ENCODE measurements around the gene TYK2. TPM values are rescaled to one million over a fixed set of nuclear protein-coding genes. Genes with fewer than 3 reads are reported as not detected.

The TYK2 gene
- total and polyA plus RNA-seq, 9 of the 15 experiments (the other 6 are each of a cell fraction or from before 2014, with no cell fraction given) = 15.0 to 182 (median 85.9) TPM

GRCh38 chr19:10408511-10409283 lies 28.3 kb upstream of the TYK2 start (continued):
- TF ChIP-seq PRDM10 (IDR thresholded peaks at IDR 0.05; ENCODE audit: partially characterized antibody) (no peak), ZFX (CRISPR knock-in tag; IDR thresholded peaks at IDR 0.05) (no peak)

GRCh38 chr19:10407096-10407495 lies 26.7 kb upstream of the TYK2 start:
- no peaks in the 10 kb centered on the region for H3K9me3 ChIP-seq (replicated peaks; ENCODE audit: control insufficient read depth, insufficient read depth, low read depth, low read length)
- ATAC-seq (no peak), DNase-seq (ENCODE audit: extremely low read depth in 1 of 4, low spot score in 3 of 4) (peak in 1 of 4 experiments; percentile 2), FAIRE-seq (no peak)
- H3K4me1 ChIP-seq (replicated peaks in 1 of 2; ENCODE audit: control insufficient read depth in 2 of 2, insufficient read depth in 2 of 2, low read length in 2 of 2) = peaks cover under 1 to 32% of the 10 kb centered on the region in 2 experiments; a peak in 4 of 5 replicates
- no peak overlapping the region for H3K27ac ChIP-seq (ENCODE audit: extremely low read depth, low read depth, low read length)
- no peaks in the 10 kb centered on the region for H3K36me3 ChIP-seq (ENCODE audit: control insufficient read depth, insufficient read depth, low read length)
- intact Hi-C loops (cut with micrococcal nuclease) = no loop called here
- ChIA-PET POLR2A (interaction anchor here (1.0 kb wide), 1 partner anchor 15 kb away, joined by 3 read pairs; no protein-coding TSS in a partner anchor), CTCF (ENCODE audit: low intra/inter-chr PET ratio) (no interaction called here)
- BruUV-seq (replicated peaks) = no TSS peak
- H2AFZ ChIP-seq (ENCODE audit: low read depth, low read length) = no peak overlapping the region
- H4K20me1 ChIP-seq (replicated peaks; ENCODE audit: control insufficient read depth, insufficient read depth, low read length) = no peaks in the 10 kb centered on the region
- no peaks in the 10 kb centered on the region for H3K27me3 ChIP-seq (ENCODE audit: control insufficient read depth in 2 of 2, insufficient read depth in 2 of 2, low read length in 2 of 2)
- in situ Hi-C loops (cut with MboI) = loop anchor here (5.0 kb wide), 1 partner anchor 165 kb away; no protein-coding TSS in a partner anchor
- no peak overlapping the region for H3K9ac ChIP-seq (ENCODE audit: insufficient read depth in 1 of 2, low read depth in 2 of 2, low read length in 2 of 2)
- peaks cover 17% of the 10 kb centered on the region for H3K79me2 ChIP-seq (ENCODE audit: control insufficient read depth, insufficient read depth, low read length)
- no peaks in the 10 kb centered on the region for H3K9me1 ChIP-seq (ENCODE audit: control insufficient read depth, insufficient read depth, low read length)
- no peak overlapping the region for H3K4me2 ChIP-seq (ENCODE audit: insufficient read depth, low read length)
- no peak overlapping the region for H3K4me3 ChIP-seq
- no peak for TF ChIP-seq CHD7 (IDR thresholded peaks at IDR 0.05; ENCODE audit: low read depth, low read length)

Measured in K562 (cell line).